Transverse colon (tissue), 3 donors: Measurements from ENCODE around the gene ZNF488.

Experiments used
- POLR2A ChIP-seq: fragments of 450-650 bp; IDR thresholded peaks from one replicate; pipeline ENCODE4 v1.6.1; 2016; ENCODE audit warnings: antibody characterized with exemption, mild to moderate bottlenecking, moderate library complexity
- TF ChIP-seq, protein P1 (sequence below), 5 experiments: fragments of 200-600 bp in 3 of 5; fragments of 450-650 bp in 2 of 5; sonication (generic) in 3 of 5; IDR thresholded peaks; 1 replicate in 2 of 5; 2 replicates in 3 of 5; pipeline ENCODE4 v1.5.1; 2016 to 2017; ENCODE audit warnings: antibody characterized with exemption in 5 of 5, inconsistent platforms in 3 of 5, mild to moderate bottlenecking in 2 of 5, moderate library complexity in 1 of 5

DNA sequence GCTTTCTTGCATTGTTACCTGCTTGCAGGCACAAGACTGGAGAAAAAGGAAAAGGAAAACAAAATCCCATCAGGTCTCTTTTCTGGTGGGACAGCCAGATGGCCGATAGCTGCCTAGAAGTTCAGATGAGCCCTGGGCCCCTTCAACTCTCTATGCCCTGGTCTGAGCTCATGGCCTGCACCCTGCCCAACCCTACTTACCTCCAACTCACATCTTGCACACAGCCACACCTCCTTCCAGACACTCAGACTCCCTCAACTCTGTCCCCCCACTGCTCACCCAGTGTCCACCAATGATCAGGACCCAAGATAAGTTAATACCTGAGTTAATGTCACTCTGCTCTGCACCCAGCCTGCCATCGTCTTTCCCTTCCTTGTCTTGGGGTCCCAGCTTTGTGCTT lies 25.0 kb downstream of the ZNF488 start:
- TF ChIP-seq, protein P1, sequence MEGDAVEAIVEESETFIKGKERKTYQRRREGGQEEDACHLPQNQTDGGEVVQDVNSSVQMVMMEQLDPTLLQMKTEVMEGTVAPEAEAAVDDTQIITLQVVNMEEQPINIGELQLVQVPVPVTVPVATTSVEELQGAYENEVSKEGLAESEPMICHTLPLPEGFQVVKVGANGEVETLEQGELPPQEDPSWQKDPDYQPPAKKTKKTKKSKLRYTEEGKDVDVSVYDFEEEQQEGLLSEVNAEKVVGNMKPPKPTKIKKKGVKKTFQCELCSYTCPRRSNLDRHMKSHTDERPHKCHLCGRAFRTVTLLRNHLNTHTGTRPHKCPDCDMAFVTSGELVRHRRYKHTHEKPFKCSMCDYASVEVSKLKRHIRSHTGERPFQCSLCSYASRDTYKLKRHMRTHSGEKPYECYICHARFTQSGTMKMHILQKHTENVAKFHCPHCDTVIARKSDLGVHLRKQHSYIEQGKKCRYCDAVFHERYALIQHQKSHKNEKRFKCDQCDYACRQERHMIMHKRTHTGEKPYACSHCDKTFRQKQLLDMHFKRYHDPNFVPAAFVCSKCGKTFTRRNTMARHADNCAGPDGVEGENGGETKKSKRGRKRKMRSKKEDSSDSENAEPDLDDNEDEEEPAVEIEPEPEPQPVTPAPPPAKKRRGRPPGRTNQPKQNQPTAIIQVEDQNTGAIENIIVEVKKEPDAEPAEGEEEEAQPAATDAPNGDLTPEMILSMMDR (IDR thresholded peaks at IDR 0.05) = no peak
- TF ChIP-seq POLR2A = no peak
